Endothelial cell of umbilical vein (primary cell): ENCODE measurements around the gene WWC1. TPM values are rescaled to one million over a fixed set of nuclear protein-coding genes. Genes with fewer than 3 reads are reported as not detected.

Source experiments
- BruUV-seq: library from RNA; stranded (reverse); fragments of 400-500 nt; replicated peaks from 2 replicates; lab custom pipeline; 2021; lab: Mats Ljungman, UMichigan
- CTCF ChIA-PET: fragments of 300-600, 350-600 bp; sonication (Branson Sonifier 250); formaldehyde crosslinking; loops from one replicate; lab custom pipeline; 2021; ENCODE audit warnings: antibody characterized with exemption, inconsistent platforms; lab: Charles Lee
- POLR2A ChIA-PET: fragments of 300-600, 350-600 bp; sonication (Branson Sonifier 250); formaldehyde crosslinking; loops from one replicate; lab custom pipeline; 2021; ENCODE audit warnings: antibody characterized with exemption, inconsistent platforms; lab: Charles Lee
- DNase-seq: peaks from one replicate; pipeline ENCODE4 v3.0.0-alpha.2; 2011; ENCODE audit warnings: low read depth, low spot score
- FAIRE-seq: peaks from 2 replicates; lab custom pipeline; 2011; peaks lifted over from hg19 to GRCh38; lab: Jason Lieb, UNC
- H2AFZ ChIP-seq: 2 replicates; pipeline ENCODE4 v1.6.0; 2012; ENCODE audit warnings: low read depth, low read length, control low read depth, inconsistent platforms
- H3K27ac ChIP-seq: 2 replicates; pipeline ENCODE4 v1.5.1; 2011; ENCODE audit warnings: low read depth, mild to moderate bottlenecking, control low read depth, low read length, moderate library complexity; ENCODE audit not compliant: insufficient read depth
- H3K27me3 ChIP-seq, 2 experiments: 2 replicates each; pipeline versions ENCODE4 v1.6.0 to v1.6.1; 2011; ENCODE audit warnings: low read length in 2 of 2, mixed read lengths in 1 of 2; ENCODE audit not compliant: control insufficient read depth in 2 of 2, insufficient read depth in 2 of 2
- H3K36me3 ChIP-seq, 2 experiments: 2 replicates in 1 of 2; 3 replicates in 1 of 2; pipeline ENCODE4 v1.5.1; 2011; ENCODE audit warnings: low read length in 2 of 2, mild to moderate bottlenecking in 1 of 2, moderate library complexity in 1 of 2; ENCODE audit not compliant: control insufficient read depth in 2 of 2, insufficient read depth in 2 of 2; ENCODE audit errors: extremely low read depth in 1 of 2
- H3K4me1 ChIP-seq: 3 replicates; pipeline ENCODE4 v1.5.1; 2011; ENCODE audit warnings: mild to moderate bottlenecking, low read length; ENCODE audit not compliant: control insufficient read depth, insufficient read depth; ENCODE audit errors: extremely low read depth
- H3K4me2 ChIP-seq: 2 replicates; pipeline ENCODE4 v1.6.1; 2011; ENCODE audit warnings: low read length, control low read depth, mixed read lengths; ENCODE audit not compliant: insufficient read depth
- H3K4me3 ChIP-seq, 3 experiments: fragments of 200-600 bp in 1 of 3; sonication (generic), shearing (Covaris generic) in 1 of 3; replicated peaks in 1 of 3; 2 replicates each; pipeline ENCODE4 v1.5.1; 2011 to 2016; ENCODE audit warnings: control low read depth in 3 of 3, low read length in 3 of 3, mild to moderate bottlenecking in 2 of 3, inconsistent platforms in 1 of 3, low read depth in 1 of 3, moderate library complexity in 1 of 3; ENCODE audit not compliant: insufficient read depth in 1 of 3
- H3K79me2 ChIP-seq: 2 replicates; pipeline ENCODE4 v1.6.0; 2012; ENCODE audit warnings: low read length, inconsistent platforms; ENCODE audit not compliant: control insufficient read depth, insufficient read depth
- H3K9ac ChIP-seq: replicated peaks from 2 replicates; pipeline ENCODE3; 2011; ENCODE audit warnings: low read length, control low read depth; ENCODE audit not compliant: insufficient read depth; ENCODE audit errors: extremely low read depth
- H3K9me1 ChIP-seq: replicated peaks from 3 replicates; pipeline ENCODE4 v1.6.0; 2011; ENCODE audit warnings: mild to moderate bottlenecking, low read length; ENCODE audit not compliant: control insufficient read depth, insufficient read depth; ENCODE audit errors: extremely low read depth
- H3K9me3 ChIP-seq: replicated peaks from 2 replicates; pipeline ENCODE4 v1.5.1; 2012; ENCODE audit warnings: low read length, inconsistent platforms; ENCODE audit not compliant: control insufficient read depth, insufficient read depth
- H4K20me1 ChIP-seq: replicated peaks from 2 replicates; pipeline ENCODE3; 2011; ENCODE audit warnings: mild to moderate bottlenecking, low read length; ENCODE audit not compliant: control insufficient read depth, insufficient read depth; ENCODE audit errors: extremely low read depth
- CTCF ChIP-seq, 2 donors: IDR thresholded peaks; 1 replicate in 1 of 2; 2 replicates in 1 of 2; pipeline ENCODE4 v1.5.1; 2011; ENCODE audit warnings: low read length in 2 of 2, mild to moderate bottlenecking in 2 of 2, moderate library complexity in 2 of 2, control low read depth in 1 of 2, inconsistent platforms in 1 of 2, low read depth in 1 of 2; ENCODE audit not compliant: insufficient read depth in 1 of 2; ENCODE audit errors: extremely low read depth in 1 of 2
- EZH2 ChIP-seq: IDR thresholded peaks from 2 replicates; pipeline ENCODE4 v1.6.1; 2012; ENCODE audit warnings: borderline replicate concordance, low read depth, mild to moderate bottlenecking, moderate library complexity, low read length, inconsistent platforms; ENCODE audit not compliant: severe bottlenecking
- FOS ChIP-seq: IDR thresholded peaks from 2 replicates; pipeline ENCODE4 v1.6.1; 2011; ENCODE audit warnings: mild to moderate bottlenecking, low read length, moderate library complexity, borderline replicate concordance; ENCODE audit not compliant: insufficient read depth
- GATA2 ChIP-seq: IDR thresholded peaks from 2 replicates; pipeline ENCODE4 v1.7.0; 2011; ENCODE audit warnings: low read depth, mild to moderate bottlenecking, moderate library complexity, mixed read lengths, low read length; ENCODE audit not compliant: insufficient read length, insufficient read depth
- JUN ChIP-seq: IDR thresholded peaks from 2 replicates; pipeline ENCODE4 v1.6.1; 2011; ENCODE audit warnings: borderline replicate concordance, low read depth; ENCODE audit not compliant: insufficient read length, insufficient read depth
- MAX ChIP-seq: IDR thresholded peaks from 2 replicates; pipeline ENCODE4 v1.6.1; 2011; ENCODE audit not compliant: insufficient read depth, insufficient read length
- MYC ChIP-seq: IDR thresholded peaks from one replicate; pipeline ENCODE4 v1.6.1; 2011; ENCODE audit warnings: mild to moderate bottlenecking, low read depth, low read length
- POLR2A ChIP-seq: IDR thresholded peaks from 2 replicates; pipeline ENCODE4 v1.6.1; 2012; ENCODE audit warnings: low read depth, mild to moderate bottlenecking, control low read depth, low read length
- POLR2AphosphoS5 ChIP-seq: IDR thresholded peaks from 2 replicates; pipeline ENCODE4 v1.6.1; 2012; ENCODE audit warnings: low read depth, mild to moderate bottlenecking, control low read depth, low read length, moderate library complexity; ENCODE audit not compliant: insufficient read depth
- dilution Hi-C: fragments of 300-500 bp; cut with MboI; formaldehyde crosslinking; loops from one replicate; pipeline ENCODE4 v1.15.0; 2019; ENCODE audit warnings: low sequenced_read_pairs; ENCODE audit not compliant: extremely low pct_ligation_motif_present
- intact Hi-C: fragments of 100-400 bp; cut with micrococcal nuclease; formaldehyde crosslinking; loops from one replicate; pipeline ENCODE4 v1.10.0; 2022
- polyA plus RNA-seq, 4 experiments: library from polyadenylated mRNA; depleted of rRNA in 3 of 4; stranded (reverse) in 3 of 4; unstranded in 1 of 4; fragments of >200 nt; gene quantifications; 2 replicates each; pipeline versions ENCODE4 v1.2.1 to v1.2.3, GENCODE V29; 2011 to 2012; ENCODE audit warnings: missing spikeins in 1 of 4
- total RNA-seq: library from RNA; stranded (reverse); gene quantifications from 2 replicates; pipeline ENCODE4 v1.2.3, GENCODE V29; 2021

WWC1 gene
- total and polyA plus RNA-seq, 2 donors (not counting 3 experiments of a cell fraction or from before 2014, with no cell fraction given) = 0.03 to 0.91 TPM

GRCh38 chr5:168469816-168470215, 178.4 kb downstream of the WWC1 start:
- dilution Hi-C loops = no loop called here
- Histone ChIP-seq H3K36me3 (no peaks in the 10 kb centered on the region), H4K20me1 (no peaks in the 10 kb centered on the region), H3K27ac (no peak overlapping the region), H3K4me1 (no peaks in the 10 kb centered on the region), H3K9me3 (no peaks in the 10 kb centered on the region), H2AFZ (no peak overlapping the region), H3K4me2 (no peak overlapping the region), H3K79me2 (no peaks in the 10 kb centered on the region), H3K4me3 (no peak overlapping the region), H3K9ac (no peak overlapping the region), H3K27me3 (peaks cover 0 to 2% of the 10 kb centered on the region in 2 experiments), H3K9me1 (no peaks in the 10 kb centered on the region)
- FAIRE-seq (no peak), DNase-seq (no peak)
- BruUV-seq = no TSS peak
- ChIA-PET CTCF (no interaction called here), POLR2A (no interaction called here)
- intact Hi-C loops = no loop called here
- TF ChIP-seq FOS (no peak), GATA2 (no peak), EZH2 (no peak), MAX (no peak)

- ChIA-PET CTCF (no interaction called here), POLR2A (no interaction called here)
- Histone ChIP-seq H3K9me3 (no peaks in the 10 kb centered on the region), H3K4me3 (no peak overlapping the region), H3K9ac (no peak overlapping the region), H3K79me2 (no peaks in the 10 kb centered on the region), H3K36me3 (no peaks in the 10 kb centered on the region), H3K9me1 (no peaks in the 10 kb centered on the region), H3K4me1 (no peaks in the 10 kb centered on the region), H2AFZ (no peak overlapping the region), H3K27me3 (peaks cover 0 to 2% of the 10 kb centered on the region in 2 experiments), H3K4me2 (no peak overlapping the region), H3K27ac (no peak overlapping the region), H4K20me1 (no peaks in the 10 kb centered on the region)
- no peak for FAIRE-seq
- BruUV-seq = no TSS peak
- no peak for TF ChIP-seq GATA2
- no peak for TF ChIP-seq JUN
- TF ChIP-seq CTCF (IDR thresholded peaks at IDR 0.05; ENCODE audit: extremely low read depth in 1 of 2, insufficient read depth in 1 of 2, low read depth in 1 of 2, low read length in 2 of 2) = no peak
- TF ChIP-seq POLR2AphosphoS5 = no peak
- no peak for TF ChIP-seq MYC
- TF ChIP-seq MAX = no peak
- TF ChIP-seq EZH2 = no peak
- TF ChIP-seq FOS = no peak
- TF ChIP-seq POLR2A = no peak
- intact Hi-C loops = no loop called here
- DNase-seq = no peak
- dilution Hi-C loops = no loop called here
Measured at GRCh38 chr5:168471785-168472184, 180.3 kb downstream of the WWC1 start.
